Stomach (tissue), 9 donors: ENCODE measurements around the gene RPL39L. TPM values are rescaled to one million over a fixed set of nuclear protein-coding genes. Genes with fewer than 3 reads are reported as not detected.

Experiments
- DNase-seq, 2 donors: peaks; one replicate each; pipeline versions ENCODE4 v3.0.0 to v3.0.0-alpha.2; 2013 to 2019
- H3K27ac ChIP-seq, 5 donors: fragments of 200-600 bp in 4 of 5; sonication (generic) in 4 of 5; one replicate each; pipeline ENCODE4 v1.5.1; 2013 to 2019; ENCODE audit warnings: mild to moderate bottlenecking in 1 of 5, moderate library complexity in 1 of 5
- H3K27me3 ChIP-seq, 3 donors: fragments of 200-600 bp; sonication (generic); one replicate each; pipeline ENCODE4 v1.5.1; 2017 to 2019; ENCODE audit warnings: mixed run types in 1 of 3
- H3K36me3 ChIP-seq, 4 donors: fragments of 200-600 bp; sonication (generic); 1 replicate in 3 of 4; 2 replicates in 1 of 4; pipeline ENCODE4 v1.5.1; 2016 to 2019
- H3K4me1 ChIP-seq, 4 donors: fragments of 200-600 bp; sonication (generic); one replicate each; pipeline ENCODE4 v1.5.1; 2016 to 2019
- H3K4me3 ChIP-seq, 4 donors: fragments of 200-600 bp; sonication (generic) in 3 of 4; one replicate each; pipeline ENCODE4 v1.5.1; 2016 to 2019; ENCODE audit warnings: mild to moderate bottlenecking in 1 of 4
- H3K9me3 ChIP-seq, 4 donors: fragments of 200-600 bp; sonication (generic); one replicate each; pipeline ENCODE4 v1.5.1; 2016 to 2019
- CTCF ChIP-seq, 7 experiments: fragments of 450-650 bp in 4 of 7; fragments of 200-600 bp in 3 of 7; sonication (generic) in 3 of 7; IDR thresholded peaks; one replicate each; pipeline ENCODE4 v1.5.1; 2016 to 2019; ENCODE audit warnings: antibody characterized with exemption in 7 of 7, control low read depth in 2 of 7, mild to moderate bottlenecking in 1 of 7
- EP300 ChIP-seq: sonication (generic); formaldehyde crosslinking; IDR thresholded peaks from one replicate; pipeline ENCODE4 v1.6.1; 2017; ENCODE audit warnings: antibody characterized with exemption
- POLR2A ChIP-seq, 4 donors: fragments of 450-650 bp; IDR thresholded peaks; one replicate each; pipeline ENCODE4 v1.6.1; 2016; ENCODE audit warnings: antibody characterized with exemption in 4 of 4, control low read depth in 2 of 4, mild to moderate bottlenecking in 1 of 4, moderate library complexity in 1 of 4
- POLR2AphosphoS5 ChIP-seq, 3 donors: sonication (generic); formaldehyde crosslinking; IDR thresholded peaks; one replicate each; pipeline ENCODE4 v1.6.1; 2016; ENCODE audit warnings: antibody characterized with exemption in 3 of 3
- WGBS, 5 donors: extraction: QIAGEN DNeasy Blood & Tissue Kit in 3 of 5; methylation state at CpG; one replicate each; pipeline versions ENCODE4 v1.1.5 to v1.1.7; 2013 to 2018; 5-methylcytosine and 5-hydroxymethylcytosine counted together
- intact Hi-C: fragments of 100-400 bp; cut with DNase I; formaldehyde crosslinking; loops from one replicate; pipeline ENCODE4 v1.15.1; 2023; ENCODE audit warnings: low total_unique reads
- polyA plus RNA-seq, 3 donors: library from polyadenylated mRNA; stranded (reverse); fragments of 200-250 nt; gene quantifications; one replicate each; pipeline ENCODE4 v1.2.3, GENCODE V29; 2013
- total RNA-seq, 5 donors: library from RNA; depleted of rRNA; stranded (reverse); fragments of >200 nt; gene quantifications; one replicate each; pipeline versions ENCODE4 v1.1.0 to v1.2.3, GENCODE V29; 2014 to 2016
- donor health status: healthy with polysubstance abuse.
- donor health status: Bipolar disorder and iron deficiency.
- donor health status: healthy.

The RPL39L gene
- total and polyA plus RNA-seq, 8 donors = 2.0 to 13.7 (median 4.8) TPM; not detected in 1

GRCh38 chr3:187072102-187072501 is 67.2 kb downstream of the RPL39L start:
- H3K36me3 ChIP-seq = peaks cover 0 to 51% (median 41%) of the 10 kb centered on the region in 4 donors
- H3K4me1 ChIP-seq = no peaks in the 10 kb centered on the region
- peaks cover 0 to 3% (median 0%) of the 10 kb centered on the region in 4 donors for H3K9me3 ChIP-seq
- no peaks in the 10 kb centered on the region for H3K27me3 ChIP-seq
- TF ChIP-seq CTCF (IDR thresholded peaks at IDR 0.05) (no peak), POLR2A (IDR thresholded peaks at IDR 0.05) (no peak), POLR2AphosphoS5 (IDR thresholded peaks at IDR 0.05) (no peak), EP300 (no peak)
- intact Hi-C loops = no loop called here
- H3K4me3 ChIP-seq = no peak overlapping the region
- no peak overlapping the region for H3K27ac ChIP-seq
- no peak for DNase-seq
- 80 to 97% (median 91%) methylated on average over 2 to 3 of the region's 3 CpGs for WGBS, 5 donors

Other genes starting within 250 kb of the RPL39L start
- 10 to 100 TPM in 4 of 5 donors, 1 to 10 TPM in 1; 3.8 to 31.0 (median 18.1) TPM for gene ST6GAL1, start 209.0 kb downstream of the RPL39L start, total RNA-seq
- 1 to 10 TPM; 4.1 to 9.7 (median 4.6) TPM for gene ST6GAL1, start 209.0 kb downstream of the RPL39L start, polyA plus RNA-seq
- gene RTP1, start 58.0 kb upstream of the RPL39L start, total RNA-seq = not detected
- gene RTP1, start 58.0 kb upstream of the RPL39L start, polyA plus RNA-seq = not detected
- 1 to 10 TPM in 2 of 5 donors, under 1 TPM in 1, not detected in 2; 0.58 to 2.9 (median 1.6) TPM for gene MASP1, start 152.2 kb upstream of the RPL39L start, total RNA-seq
- under 1 TPM; 0.15 to 0.83 (median 0.31) TPM for gene MASP1, start 152.2 kb upstream of the RPL39L start, polyA plus RNA-seq
- 10 to 100 TPM in 1 of 5 donors, 1 to 10 TPM in 2, not detected in 2; 3.6 to 65.3 (median 4.2) TPM for gene RTP4, start 228.9 kb upstream of the RPL39L start, total RNA-seq
- gene RTP4, start 228.9 kb upstream of the RPL39L start, polyA plus RNA-seq = 10 to 100 TPM in 1 of 3 donors, 1 to 10 TPM in 2; 5.2 to 13.6 (median 7.4) TPM